A172 (cell line): ENCODE data around the gene CFAP97. TPM values are rescaled to one million over a fixed set of nuclear protein-coding genes. Genes with fewer than 3 reads are reported as not detected.
"Not testable (repeated sequence)": the region's sequence is repeated elsewhere in the genome, so short reads cannot be mapped to it uniquely, and the experiment has no call there.

Source experiments
- DNase-seq: peaks from one replicate; pipeline ENCODE4 v3.0.0-alpha.2; 2015; ENCODE audit warnings: low spot score
- total RNA-seq: library from RNA; depleted of rRNA; stranded (reverse); fragments of >200 nt; shearing (Covaris generic); gene quantifications from 2 replicates; pipeline ENCODE4 v1.2.3, GENCODE V29; 2014

Gene CFAP97
- total RNA-seq, 1 experiment from 2014 or later: 55.3 TPM

DNA sequence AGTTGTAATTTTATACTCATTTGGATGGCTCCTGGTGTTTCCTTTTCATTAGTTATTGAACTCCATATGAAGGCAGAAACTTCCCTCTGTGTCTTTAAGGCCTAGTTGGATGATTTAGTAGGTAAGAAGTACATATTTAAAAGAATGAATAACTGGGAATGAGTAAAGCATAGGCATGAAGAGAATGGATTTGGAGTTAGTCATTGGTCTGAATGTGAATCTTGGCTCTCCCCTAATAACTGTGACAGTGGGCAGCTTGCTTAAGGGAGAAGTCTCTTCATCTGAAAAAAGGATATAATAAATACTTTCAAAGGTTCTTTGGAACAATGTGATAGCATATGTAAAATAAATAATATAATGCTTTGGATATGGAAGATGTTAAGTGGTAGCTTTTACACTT lies 18.8 kb upstream of the CFAP97 start:
- DNase-seq: no peak

DNA sequence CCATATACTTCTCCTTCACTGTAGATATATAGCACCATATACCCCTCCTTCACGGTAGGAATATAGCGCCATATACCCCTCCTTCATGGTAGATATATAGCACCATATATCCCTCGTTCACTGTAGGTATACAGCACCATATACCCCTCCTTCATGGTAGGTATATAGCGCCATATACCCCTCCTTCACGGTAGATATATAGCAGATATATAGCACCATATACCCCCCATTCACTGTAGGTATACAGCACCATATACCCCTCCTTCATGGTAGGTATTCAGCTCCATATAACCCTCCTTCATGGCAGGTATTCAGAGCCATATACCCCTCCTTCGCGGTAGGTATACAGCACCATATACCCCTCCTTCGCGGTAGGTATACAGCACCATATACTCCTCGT lies 18.1 kb upstream of the CFAP97 start:
- no peak for DNase-seq

DNA sequence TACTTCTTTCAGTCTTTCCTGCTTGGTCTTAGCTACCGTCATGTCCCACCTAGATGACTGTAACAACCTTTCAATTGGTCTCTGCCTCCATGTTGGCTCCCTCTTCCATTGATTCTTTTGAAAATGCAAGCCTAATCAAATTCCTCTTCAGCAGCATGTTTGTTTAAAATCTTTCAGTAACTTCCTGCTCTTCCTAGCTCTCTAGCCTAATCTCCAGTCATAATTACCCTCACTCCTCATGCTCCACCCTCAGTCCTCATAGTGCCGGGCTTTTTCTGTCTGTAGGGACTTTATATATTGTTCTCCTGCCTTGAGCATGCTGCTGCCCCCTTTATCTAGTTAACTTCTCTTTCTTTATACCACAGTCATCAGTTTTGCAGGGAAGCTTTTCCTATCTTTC lies 17.7 kb upstream of the CFAP97 start:
- DNase-seq: no peak

DNA sequence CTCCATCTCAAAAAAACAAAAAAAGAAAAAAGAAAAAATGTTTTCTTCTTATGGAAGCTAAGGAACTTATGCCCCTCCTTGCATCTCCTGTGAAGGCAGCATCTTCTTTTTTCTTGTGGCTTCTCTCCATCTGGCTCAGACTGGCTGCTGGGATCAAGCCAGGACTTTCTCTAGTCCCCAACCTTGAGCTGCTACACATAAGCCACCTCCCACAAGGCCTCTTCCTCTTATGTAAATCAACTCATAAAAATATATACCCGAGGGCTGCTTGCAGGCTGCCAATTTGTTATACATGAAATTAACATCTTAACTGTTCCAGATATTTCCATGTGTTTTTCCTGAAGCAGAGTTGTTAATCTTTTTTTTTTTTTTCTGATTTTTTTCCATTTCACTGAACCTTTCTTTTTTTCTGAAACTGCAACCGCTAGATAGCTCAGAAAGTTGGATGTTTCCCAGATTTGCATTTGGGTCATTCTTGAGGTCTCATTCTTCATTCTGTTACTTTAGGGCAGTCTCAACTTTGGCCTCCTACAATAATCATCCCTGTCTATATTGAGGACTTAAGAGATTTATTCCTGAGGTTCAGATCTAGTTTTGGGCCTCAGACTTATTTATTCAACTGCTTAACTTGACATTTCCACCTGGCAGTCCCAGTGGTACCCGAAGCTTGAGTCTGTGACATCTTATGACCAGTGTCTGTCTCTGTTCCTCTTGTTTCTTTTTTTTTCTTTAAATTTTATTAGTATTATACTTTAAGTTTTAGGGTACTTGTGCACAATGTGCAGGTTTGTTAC lies 15.9 kb upstream of the CFAP97 start:
- DNase-seq: peak; percentile 56

DNA sequence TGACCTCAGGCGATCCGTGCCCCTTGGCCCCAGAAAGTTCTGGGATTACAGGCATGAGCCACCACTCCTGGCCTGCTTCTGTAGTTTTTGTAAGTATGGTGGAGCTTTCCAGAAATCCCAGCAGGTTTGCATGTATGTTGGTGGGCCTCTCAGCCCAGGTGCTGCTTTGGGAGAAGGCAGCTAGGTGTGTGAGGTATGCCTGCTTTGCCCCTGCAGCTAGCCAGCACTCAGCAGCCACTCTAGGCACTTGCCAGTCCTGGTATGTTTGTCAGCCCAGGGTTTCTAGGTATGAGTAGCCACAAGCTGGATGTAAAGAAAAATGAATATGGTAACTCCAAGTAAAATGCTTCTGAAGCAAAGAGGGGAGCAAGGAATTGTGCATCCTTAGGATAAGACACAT lies 14.5 kb upstream of the CFAP97 start:
- no peak for DNase-seq

DNA sequence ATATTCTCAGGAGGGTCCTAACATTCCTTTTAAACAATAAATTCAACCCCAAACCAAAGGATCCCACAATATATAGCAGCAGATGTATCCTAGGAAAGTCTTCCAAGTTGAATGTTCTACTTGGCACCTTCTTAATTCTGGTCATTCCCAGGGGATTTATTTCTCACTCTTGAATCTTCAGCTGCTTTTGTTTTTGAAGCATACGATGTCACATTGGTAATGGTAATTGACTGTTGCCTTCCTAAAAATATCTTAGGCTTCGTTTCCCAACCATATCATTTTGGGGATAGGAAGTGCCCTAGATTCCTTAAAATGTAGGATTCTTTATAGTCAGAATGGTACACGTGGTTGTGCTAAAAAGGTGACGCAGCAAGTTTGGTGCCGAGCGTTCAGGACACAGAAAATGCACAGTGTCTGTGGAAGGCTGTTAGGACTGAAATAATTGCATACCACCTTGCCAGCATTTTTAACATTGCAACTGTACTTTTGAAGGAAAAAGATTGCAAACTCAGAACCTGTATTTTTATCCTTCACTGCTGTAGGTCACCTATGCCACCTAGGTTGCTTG lies 13.7 kb upstream of the CFAP97 start:
- DNase-seq: no peak

DNA sequence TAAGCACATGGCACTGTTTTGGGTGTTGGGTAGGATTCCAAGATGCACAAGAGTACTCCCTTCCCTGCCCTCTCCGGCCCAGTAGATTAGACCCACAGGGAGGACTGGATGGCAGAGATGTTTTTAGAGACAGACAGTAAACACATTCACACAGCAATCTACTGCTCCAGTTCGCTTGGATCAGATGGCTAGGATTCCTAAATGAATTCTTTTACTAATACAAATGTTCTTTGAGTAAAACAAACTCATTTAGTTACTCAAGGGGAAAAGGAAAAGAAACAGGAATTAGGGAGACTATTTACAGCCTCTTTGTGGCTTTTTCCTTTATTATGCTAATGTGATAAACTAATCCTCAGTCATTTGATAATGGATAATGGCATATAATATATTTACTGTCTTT lies 11.5 kb upstream of the CFAP97 start:
- no peak for DNase-seq

DNA sequence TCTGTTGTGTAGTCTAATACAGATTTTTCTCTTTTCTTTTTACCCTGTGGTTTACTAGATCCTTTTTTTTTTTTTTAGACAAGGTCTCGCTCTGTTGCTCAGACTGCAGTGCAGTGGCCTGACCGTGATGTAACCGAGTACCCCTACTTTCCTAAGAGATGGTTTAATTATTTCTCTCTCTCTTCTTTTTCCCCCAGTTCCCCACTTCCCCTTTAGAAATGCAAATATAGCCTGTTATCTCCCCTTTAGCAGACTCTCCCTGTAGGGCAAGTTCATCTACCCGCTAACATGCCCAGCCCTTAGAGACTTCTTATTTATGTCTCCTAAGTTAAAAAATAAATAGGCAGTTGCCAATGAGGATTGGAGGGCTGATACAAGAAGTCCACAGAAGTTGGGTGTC lies 10.1 kb upstream of the CFAP97 start:
- DNase-seq: no peak

DNA sequence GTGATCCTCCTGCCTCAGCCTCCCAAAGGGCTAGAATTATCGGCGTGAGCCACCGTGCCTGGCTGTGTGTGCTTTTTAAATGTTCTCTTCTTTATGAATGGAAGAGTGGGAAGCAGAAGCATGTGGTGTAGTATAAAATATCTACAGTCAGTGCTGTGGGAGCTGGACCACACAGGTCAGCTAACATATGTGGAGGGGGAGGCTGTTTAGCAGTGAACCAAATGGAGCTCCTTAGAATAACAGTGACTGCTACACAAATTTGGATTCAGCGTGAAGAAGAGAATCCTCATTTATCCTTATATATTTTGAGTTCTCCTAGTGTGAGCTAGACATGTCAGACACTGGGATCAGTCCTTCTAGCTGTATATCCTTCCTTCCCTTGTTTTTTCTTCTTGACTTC lies 8.8 kb upstream of the CFAP97 start:
- no peak for DNase-seq

DNA sequence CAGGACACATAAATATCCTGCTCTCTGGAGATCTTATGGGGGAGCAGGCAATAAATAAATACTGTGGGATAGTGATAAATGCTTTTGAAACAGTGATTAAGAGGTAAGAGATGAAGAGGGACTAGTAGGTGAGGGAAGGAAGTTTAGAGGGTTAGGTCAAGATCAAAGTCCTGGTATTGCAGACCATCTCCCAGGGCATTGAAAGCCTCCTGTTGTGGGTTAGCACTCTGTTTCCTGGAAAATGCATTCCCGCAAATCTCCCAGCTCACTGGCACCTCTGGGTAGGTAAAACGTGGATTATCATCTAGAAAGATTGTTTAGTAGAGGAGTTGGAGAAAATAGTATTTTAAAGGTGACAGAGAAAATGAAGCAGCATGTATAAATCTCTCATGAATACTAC lies 7.8 kb upstream of the CFAP97 start:
- DNase-seq: no peak

DNA sequence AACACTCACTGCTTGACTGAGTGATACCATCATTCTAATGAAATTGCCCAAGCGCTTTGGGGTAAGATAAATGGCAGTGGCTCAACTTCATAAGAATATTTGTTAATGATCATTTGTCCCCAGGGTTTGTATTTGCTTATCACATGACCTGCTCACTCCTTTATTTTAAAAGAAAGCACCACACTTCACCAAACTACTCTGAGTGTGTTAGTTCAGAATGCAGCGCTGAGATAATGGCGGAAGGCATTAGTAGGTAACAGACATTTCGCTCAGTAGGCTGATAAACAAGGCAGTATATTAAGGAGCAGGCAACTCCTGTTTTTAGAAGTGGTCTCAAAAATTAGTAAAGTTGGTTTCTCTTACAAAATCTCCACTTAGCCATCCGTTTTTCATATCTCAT lies 7.2 kb upstream of the CFAP97 start:
- no peak for DNase-seq

DNA sequence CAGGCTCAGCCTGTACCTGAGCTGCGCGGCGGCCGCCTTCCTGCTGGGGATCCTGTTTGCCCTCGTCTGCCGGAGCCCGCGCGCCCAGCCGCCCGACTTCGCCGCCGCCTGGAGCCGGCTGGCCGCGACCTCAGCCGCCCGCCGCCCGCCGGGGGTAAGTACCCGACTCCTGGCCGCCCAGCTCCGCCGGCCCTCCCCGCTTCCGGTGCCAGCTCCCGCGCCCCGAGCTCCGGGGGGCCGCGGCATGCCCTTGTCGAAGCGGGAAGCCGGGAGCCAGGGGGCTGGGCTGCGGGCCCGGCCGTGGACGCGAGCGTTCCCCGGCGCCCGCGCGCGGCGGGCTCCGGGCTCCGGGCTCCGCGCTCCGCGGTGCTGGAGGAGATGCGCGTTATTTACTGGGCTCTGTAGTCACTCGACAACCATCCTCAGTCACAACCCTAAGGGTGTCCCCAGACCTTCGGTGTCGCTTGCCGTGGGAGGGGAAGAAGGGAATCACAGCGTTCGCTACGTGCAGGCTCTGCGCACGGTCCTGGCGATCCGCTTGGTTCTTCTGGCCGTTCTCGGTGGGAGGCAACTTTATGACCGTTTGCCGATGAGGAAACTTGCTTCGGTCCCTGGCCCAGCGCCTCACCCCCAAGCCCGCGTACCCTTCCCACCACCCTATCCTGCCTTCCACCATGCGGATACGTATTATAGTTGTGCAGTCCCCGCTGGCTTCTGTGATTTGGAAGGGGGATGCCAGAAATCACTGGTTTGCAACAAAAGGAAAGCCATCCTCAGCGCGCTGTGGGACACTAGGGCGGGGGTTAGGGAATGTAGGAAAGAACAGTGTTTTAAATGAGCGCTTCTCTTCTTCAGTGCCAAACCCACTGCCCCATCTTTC lies 6.5 kb upstream of the CFAP97 start:
- peak; percentile 22 for DNase-seq

DNA sequence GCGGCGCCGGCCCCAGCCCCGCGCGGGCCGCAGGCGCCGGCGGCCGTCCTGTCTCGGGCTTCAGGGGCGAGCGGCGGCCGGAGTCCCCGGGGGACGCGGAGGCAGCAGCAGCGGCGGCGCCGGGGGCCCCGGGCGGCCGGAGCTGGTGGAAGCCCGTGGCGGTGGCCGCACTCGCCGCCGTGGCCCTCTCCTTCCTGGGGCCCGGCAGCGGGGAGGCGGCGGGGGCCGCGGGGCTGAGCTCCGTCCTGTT lies 6.0 kb upstream of the CFAP97 start:
- not testable (repeated sequence) for DNase-seq

DNA sequence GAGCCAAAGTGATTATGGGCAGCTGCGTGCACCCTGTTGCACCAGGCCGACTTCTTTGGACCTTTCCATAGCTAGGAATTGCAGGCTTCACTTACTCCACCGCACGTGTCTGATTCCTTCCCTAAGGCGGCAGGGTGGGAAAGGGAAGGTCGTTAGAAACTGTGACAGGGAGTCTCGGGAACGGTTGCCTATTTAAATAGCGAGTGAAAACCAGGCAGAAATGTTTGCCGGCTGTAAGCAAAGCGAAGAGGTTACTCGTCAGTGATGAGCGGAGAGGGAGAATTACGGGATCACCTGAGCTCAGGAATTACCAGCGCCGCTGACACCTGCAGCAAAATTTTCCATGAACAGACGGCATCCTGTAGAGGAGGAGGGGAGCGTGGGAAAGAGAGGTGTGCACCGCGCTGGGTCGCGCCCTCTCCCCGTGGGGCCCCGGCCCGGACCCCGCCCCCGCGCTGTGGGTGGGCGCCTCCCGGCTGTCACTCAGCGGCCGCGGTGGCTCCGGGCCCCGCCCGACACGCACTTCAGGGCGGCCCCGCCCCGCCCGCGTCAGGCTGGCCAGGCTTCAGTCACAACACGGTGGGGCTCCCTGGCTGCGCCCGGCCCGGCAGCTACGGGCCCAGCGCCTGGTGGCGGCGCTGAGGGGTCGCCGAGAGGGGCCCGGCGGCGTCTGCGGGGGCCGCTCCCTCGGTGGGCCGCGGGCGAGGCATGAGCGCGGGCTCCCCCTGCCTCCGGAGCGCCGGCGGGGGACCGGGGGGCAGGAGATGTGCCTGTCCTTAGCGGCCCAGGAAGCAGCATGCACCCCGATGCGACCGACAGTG lies 5.4 kb upstream of the CFAP97 start, which contains the start of gene SNX25:
TSS of gene SNX25 (plus strand) at position 568 of the 821 bp plus-strand sequence. CDS start at position 797, 229 bp downstream.
- DNase-seq: peak; percentile 47

DNA sequence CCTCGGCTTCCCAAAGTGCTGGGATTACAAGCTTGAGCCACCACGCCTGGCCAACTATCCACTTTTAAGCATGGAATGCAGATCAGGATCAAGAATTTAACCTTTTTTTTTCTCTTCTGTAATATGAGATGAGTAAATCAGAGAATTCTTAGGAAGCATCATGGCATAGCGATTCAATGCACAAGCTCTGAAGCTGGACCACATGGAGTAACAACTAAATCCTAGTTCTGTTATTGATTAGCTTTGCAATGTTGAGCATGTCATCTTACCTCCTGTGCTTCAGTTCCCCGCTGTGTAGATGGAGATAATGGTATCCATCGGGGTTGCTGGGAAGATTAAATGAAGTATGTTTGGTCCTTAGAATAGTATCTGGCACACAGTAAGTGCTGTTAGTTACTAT lies 3.7 kb upstream of the CFAP97 start:
- no peak for DNase-seq

DNA sequence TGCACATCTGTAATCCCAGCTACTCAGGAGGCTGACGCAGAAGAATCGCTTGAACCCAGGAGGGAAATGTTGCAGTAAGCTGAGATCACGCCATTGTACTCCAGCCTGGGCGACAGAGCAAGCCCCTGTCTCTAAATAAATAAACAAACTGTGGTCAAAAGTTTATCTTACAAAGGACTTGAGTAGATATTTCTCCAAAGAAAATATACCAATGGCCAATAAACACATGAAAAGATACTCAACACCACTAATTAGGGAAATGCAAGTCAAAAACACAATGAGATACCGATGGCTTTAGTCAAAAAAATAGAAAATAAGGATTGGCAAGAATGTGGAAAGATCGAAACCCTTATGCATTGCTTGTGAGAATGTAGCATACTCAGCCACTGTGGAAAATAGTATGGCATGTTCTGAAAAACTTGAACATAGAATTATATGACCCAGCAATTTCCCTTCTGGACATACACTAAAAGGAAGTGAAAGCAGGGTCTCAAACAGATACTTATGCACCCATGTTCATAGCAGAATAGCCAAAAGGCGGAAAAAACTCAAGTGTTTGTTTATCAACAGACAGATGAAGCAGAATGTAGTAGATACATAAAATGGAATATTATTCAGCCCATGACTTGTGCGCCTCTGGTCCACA lies 2.0 kb upstream of the CFAP97 start:
- DNase-seq: no peak

DNA sequence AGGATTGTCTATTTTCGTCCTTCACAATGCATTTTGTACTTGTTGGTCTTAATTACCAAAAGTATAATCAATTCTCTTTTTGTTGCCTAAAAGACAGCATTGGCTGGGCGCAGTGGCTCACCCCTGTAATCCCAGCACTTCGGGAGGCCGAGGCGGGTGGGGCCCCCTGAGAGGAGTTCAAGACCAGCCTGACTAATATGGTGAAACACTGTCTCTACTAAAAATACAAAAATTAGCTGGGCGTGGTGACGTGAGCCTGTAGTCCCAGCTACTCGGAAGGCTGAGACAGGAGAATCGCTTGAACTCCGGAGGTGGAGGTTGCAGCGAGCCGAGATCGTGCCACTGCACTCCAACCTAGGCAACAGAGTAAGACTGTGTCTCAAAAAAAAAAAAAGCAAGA lies 1.3 kb upstream of the CFAP97 start:
- DNase-seq: not testable (repeated sequence)

DNA sequence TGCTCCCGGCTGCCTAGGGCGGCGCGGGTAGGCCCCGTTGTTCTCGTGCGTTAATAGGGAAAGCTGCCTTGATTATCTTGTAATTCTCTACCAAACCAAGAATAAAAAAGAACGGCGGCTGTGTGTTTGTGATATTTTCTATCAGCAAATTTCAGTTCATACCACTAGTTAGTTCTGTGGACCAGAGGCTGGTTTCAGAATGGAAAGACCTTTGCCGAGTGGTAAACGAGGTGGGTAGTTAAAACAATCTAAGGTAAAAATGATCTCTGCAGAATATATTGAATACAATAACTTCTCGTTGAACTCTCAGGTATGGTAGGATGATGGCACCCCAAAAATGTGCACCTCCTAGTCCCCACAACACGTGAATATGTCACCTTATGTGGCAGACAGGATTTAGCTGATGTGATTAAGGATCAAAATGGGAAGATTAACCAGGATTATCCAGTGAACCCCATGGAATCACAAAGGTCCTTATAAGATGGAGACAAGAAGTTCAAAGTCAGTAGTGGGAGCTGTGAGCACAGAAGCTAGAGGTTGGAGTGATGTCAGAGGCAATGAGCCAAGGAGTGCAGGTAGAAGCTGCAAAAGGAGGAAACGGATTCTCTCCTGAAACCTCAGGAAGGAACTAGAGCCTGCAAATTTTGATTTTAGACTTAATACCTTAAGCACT lies 574 bp upstream of the CFAP97 start:
- no peak for DNase-seq

DNA sequence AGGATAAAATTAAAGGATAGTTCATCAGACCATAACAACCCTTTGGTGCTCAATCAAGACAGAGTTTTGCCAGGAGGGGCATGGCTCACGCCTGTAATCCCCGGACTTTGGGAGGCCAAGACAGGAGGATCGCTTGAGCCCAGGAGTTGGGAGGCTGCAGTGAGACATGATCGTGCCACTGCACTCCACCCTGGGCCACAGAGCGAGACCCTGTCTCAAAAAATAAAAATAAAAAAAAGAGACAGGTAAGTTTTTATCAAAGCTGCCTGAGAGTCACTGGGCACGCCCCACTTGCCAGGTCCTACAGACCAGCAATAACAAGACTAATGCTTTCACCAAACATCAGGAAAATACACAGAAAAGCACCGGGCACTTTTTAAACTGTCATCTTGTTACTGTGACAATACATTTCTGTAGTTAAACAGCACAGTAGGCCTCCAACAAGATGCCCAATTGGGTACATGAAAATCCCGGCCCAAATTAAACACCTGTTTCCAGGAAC lies 765 bp downstream of the CFAP97 start:
- peak; percentile 17 for DNase-seq
